GM23338 (cell line): ENCODE results near the gene GHR. TPM values are rescaled to one million over a fixed set of nuclear protein-coding genes. Genes with fewer than 3 reads are reported as not detected.

Source experiments
- ATAC-seq: fragments of 200-7000 bp; cut with Tn5 transposase; 3 replicates; pipeline ENCODE4 v1.9.1; 2020
- DNase-seq: peaks from one replicate; pipeline ENCODE4 v3.0.0-alpha.2; 2015; ENCODE audit warnings: low spot score
- H2AFZ ChIP-seq: fragments of 200-600 bp; sonication (generic); 2 replicates; pipeline ENCODE4 v1.8.0; 2016; ENCODE audit warnings: antibody characterized with exemption, mild to moderate bottlenecking, moderate library complexity
- H3F3A ChIP-seq: fragments of 200-600 bp; sonication (generic); replicated peaks from 2 replicates; pipeline ENCODE4 v1.8.0; 2017; ENCODE audit warnings: antibody characterized with exemption, mixed run types, low read depth
- H3K27ac ChIP-seq: fragments of 200-600 bp; sonication (generic); 2 replicates; pipeline ENCODE4 v1.6.1; 2016; ENCODE audit warnings: low read depth
- H3K27me3 ChIP-seq: fragments of 200-600 bp; sonication (generic); 2 replicates; pipeline ENCODE4 v1.8.0; 2016; ENCODE audit warnings: mild to moderate bottlenecking, mixed run types, moderate library complexity; ENCODE audit not compliant: insufficient read depth
- H3K36me3 ChIP-seq: fragments of 200-600 bp; sonication (generic); 2 replicates; pipeline ENCODE4 v1.8.0; 2016; ENCODE audit warnings: mild to moderate bottlenecking; ENCODE audit not compliant: insufficient read depth
- H3K4me1 ChIP-seq: fragments of 200-600 bp; sonication (generic); 2 replicates; pipeline ENCODE4 v1.8.0; 2016; ENCODE audit warnings: mild to moderate bottlenecking, moderate library complexity; ENCODE audit not compliant: insufficient read depth
- H3K4me2 ChIP-seq: fragments of 200-600 bp; sonication (generic); 2 replicates; pipeline ENCODE4 v1.7.1; 2017; ENCODE audit warnings: mixed run types
- H3K4me3 ChIP-seq: fragments of 200-600 bp; sonication (generic); 2 replicates; pipeline ENCODE4 v1.6.1; 2016; ENCODE audit warnings: mixed run types
- H3K79me2 ChIP-seq: fragments of 200-600 bp; sonication (generic); replicated peaks from 2 replicates; pipeline ENCODE4 v1.8.0; 2017; ENCODE audit warnings: mild to moderate bottlenecking; ENCODE audit not compliant: insufficient read depth
- H3K9me2 ChIP-seq: fragments of 200-600 bp; sonication (generic); 2 replicates; pipeline ENCODE4 v1.8.0; 2017; ENCODE audit not compliant: insufficient read depth
- H4K20me1 ChIP-seq: fragments of 200-600 bp; sonication (generic); replicated peaks from 2 replicates; pipeline ENCODE4 v1.8.0; 2017; ENCODE audit warnings: mild to moderate bottlenecking; ENCODE audit not compliant: insufficient read depth
- H3K27ac Mint-ChIP-seq: 2 replicates; pipeline ENCODE4 v1.8.0; 2020; ENCODE audit warnings: inconsistent platforms, mild to moderate bottlenecking, moderate library complexity, mixed read lengths
- H3K27me3 Mint-ChIP-seq: 3 replicates; pipeline ENCODE4 v1.8.0; 2022; ENCODE audit warnings: low read depth, mild to moderate bottlenecking, moderate library complexity, mixed read lengths, inconsistent platforms; ENCODE audit not compliant: insufficient read depth, poor library complexity
- H3K36me3 Mint-ChIP-seq: 3 replicates; pipeline ENCODE4 v1.8.0; 2021; ENCODE audit warnings: low read depth, mild to moderate bottlenecking, inconsistent platforms, moderate library complexity, mixed read lengths
- H3K4me1 Mint-ChIP-seq: 3 replicates; pipeline ENCODE4 v1.8.0; 2020; ENCODE audit warnings: mild to moderate bottlenecking, inconsistent platforms, mixed read lengths
- H3K4me3 Mint-ChIP-seq: 3 replicates; pipeline ENCODE4 v1.8.0; 2021; ENCODE audit warnings: moderate library complexity, mild to moderate bottlenecking, inconsistent platforms, mixed read lengths
- H3K9me3 Mint-ChIP-seq: 3 replicates; pipeline ENCODE4 v1.8.0; 2020; ENCODE audit warnings: moderate library complexity, mild to moderate bottlenecking, inconsistent platforms, mixed read lengths
- CREB1 ChIP-seq: fragments of 250-450 bp; sonication (Bioruptor Pico); IDR thresholded peaks from 2 replicates; pipeline ENCODE4 v1.5.0; 2020; ENCODE audit warnings: low read depth, mild to moderate bottlenecking, moderate library complexity
- CTCF ChIP-seq, 2 experiments: fragments of 200-600 bp in 1 of 2; sonication (generic) in 1 of 2; conservative IDR thresholded peaks; 2 replicates each; pipeline versions ENCODE4 v1.5.1 to v1.6.1; 2016 to 2017; ENCODE audit warnings: antibody characterized with exemption in 2 of 2, low read depth in 2 of 2, mild to moderate bottlenecking in 2 of 2, moderate library complexity in 1 of 2
- ETS1 ChIP-seq: IDR thresholded peaks from 2 replicates; pipeline ENCODE4 v1.6.1; 2016; ENCODE audit warnings: antibody characterized with exemption
- EZH2 ChIP-seq: fragments of 200-600 bp; sonication (generic); IDR thresholded peaks from one replicate; pipeline ENCODE4 v1.8.0; 2017; ENCODE audit warnings: antibody characterized with exemption, mild to moderate bottlenecking, low read depth; ENCODE audit not compliant: unreplicated experiment
- EZH2phosphoT487 ChIP-seq: fragments of 200-600 bp; sonication (generic); IDR thresholded peaks from one replicate; pipeline ENCODE4 v1.8.1; 2018; ENCODE audit warnings: antibody characterized with exemption; ENCODE audit not compliant: unreplicated experiment
- JUNB ChIP-seq: IDR thresholded peaks from one replicate; pipeline ENCODE4 v1.6.1; 2016; ENCODE audit warnings: antibody characterized with exemption; ENCODE audit not compliant: unreplicated experiment
- NANOG ChIP-seq: IDR thresholded peaks from 2 replicates; pipeline ENCODE4 v1.6.1; 2016; ENCODE audit warnings: antibody characterized with exemption, borderline replicate concordance
- POLR2AphosphoS5 ChIP-seq: IDR thresholded peaks from 2 replicates; pipeline ENCODE4 v1.6.1; 2016; ENCODE audit warnings: antibody characterized with exemption, low read depth
- STAT1 ChIP-seq: IDR thresholded peaks from one replicate; pipeline ENCODE4 v1.6.1; 2016; ENCODE audit warnings: antibody characterized with exemption; ENCODE audit not compliant: unreplicated experiment
- ZNF114 ChIP-seq: fragments of 250-450 bp; sonication (Bioruptor Pico); IDR thresholded peaks from 2 replicates; pipeline ENCODE4 v1.5.0; 2020; ENCODE audit warnings: mild to moderate bottlenecking, moderate library complexity
- ZNF331 ChIP-seq: fragments of 250-450 bp; sonication (Bioruptor Pico); IDR thresholded peaks from 2 replicates; pipeline ENCODE4 v1.5.0; 2020; ENCODE audit warnings: low read depth, mild to moderate bottlenecking, moderate library complexity
- ZNF462 ChIP-seq: fragments of 250-450 bp; sonication (Bioruptor Pico); IDR thresholded peaks from 2 replicates; pipeline ENCODE4 v1.5.0; 2020; ENCODE audit warnings: mild to moderate bottlenecking, moderate library complexity
- polyA plus RNA-seq: library from polyadenylated mRNA; unstranded; fragments of >200 nt; fragmentation: Nextera tagmentation; extraction: Ambion mirVana; gene quantifications from 2 replicates; pipeline ENCODE4 v1.2.1, GENCODE V29; 2016
- total RNA-seq: library from RNA; depleted of rRNA; stranded (reverse); fragments of >200 nt; shearing (Covaris generic); gene quantifications from 2 replicates; pipeline ENCODE4 v1.2.3, GENCODE V29; 2014

GHR gene
- total and polyA plus RNA-seq, 2 experiments from 2014 or later = 0.21 to 1.9 TPM

GRCh38 chr5:42547141-42547540 lies 123.9 kb downstream of the GHR start:
- Histone ChIP-seq H3K79me2 (no peaks in the 10 kb centered on the region), H2AFZ (no peak overlapping the region), H3F3A (no peaks in the 10 kb centered on the region), H3K4me1 (no peaks in the 10 kb centered on the region), H4K20me1 (no peaks in the 10 kb centered on the region), H3K9me2 (no peaks in the 10 kb centered on the region; the same call in 1 of the 2 replicates), H3K27me3 (no peaks in the 10 kb centered on the region), H3K4me3 (no peak overlapping the region), H3K36me3 (no peaks in the 10 kb centered on the region), H3K4me2 (no peak overlapping the region), H3K27ac (no peak overlapping the region)
- peaks cover 11% of the 10 kb centered on the region; the same call in 1 of the 3 replicates for H3K9me3 Mint-ChIP-seq
- no peak overlapping the region for H3K27ac Mint-ChIP-seq
- H3K36me3 Mint-ChIP-seq = no peaks in the 10 kb centered on the region
- DNase-seq = no peak
- no peak overlapping the region for H3K4me3 Mint-ChIP-seq
- ATAC-seq = no peak
- no peaks in the 10 kb centered on the region for H3K27me3 Mint-ChIP-seq
- no peaks in the 10 kb centered on the region for H3K4me1 Mint-ChIP-seq
- TF ChIP-seq CREB1 (CRISPR knock-in tag) = no peak
- no peak for TF ChIP-seq ETS1
- TF ChIP-seq JUNB = no peak

GRCh38 chr5:42547894-42548293 lies 124.7 kb downstream of the GHR start:
- H2AFZ ChIP-seq = no peak overlapping the region
- no peak overlapping the region for H3K27ac ChIP-seq
- no peak for ATAC-seq
- Mint-ChIP-seq H3K36me3 (no peaks in the 10 kb centered on the region), H3K27me3 (no peaks in the 10 kb centered on the region), H3K4me3 (no peak overlapping the region), H3K9me3 (peaks cover 9% of the 10 kb centered on the region; the same call in 1 of the 3 replicates), H3K4me1 (no peaks in the 10 kb centered on the region), H3K27ac (no peak overlapping the region)
- no peaks in the 10 kb centered on the region for H3K36me3 ChIP-seq
- H3K79me2 ChIP-seq = no peaks in the 10 kb centered on the region
- H3K4me2 ChIP-seq = no peak overlapping the region
- TF ChIP-seq CTCF (conservative IDR thresholded peaks at IDR 0.05; ENCODE audit: low read depth in 2 of 2) (no peak), ZNF114 (CRISPR knock-in tag) (no peak), ZNF462 (no peak), EZH2phosphoT487 (no peak), STAT1 (no peak), ZNF331 (no peak), ETS1 (no peak), POLR2AphosphoS5 (no peak), NANOG (no peak), CREB1 (CRISPR knock-in tag) (no peak), JUNB (no peak), EZH2 (no peak)
- H3K27me3 ChIP-seq = no peaks in the 10 kb centered on the region
- H3F3A ChIP-seq = no peaks in the 10 kb centered on the region
- H3K4me1 ChIP-seq = no peaks in the 10 kb centered on the region
- no peak for DNase-seq
- no peaks in the 10 kb centered on the region for H4K20me1 ChIP-seq
- no peak overlapping the region for H3K4me3 ChIP-seq
- H3K9me2 ChIP-seq = no peaks in the 10 kb centered on the region
